GM19324 (cell line): ENCODE measurements around the gene PLD2.
"Not testable (repeated sequence)": the region's sequence is repeated elsewhere in the genome, so short reads cannot be mapped to it uniquely, and the experiment has no call there.

Experiments used
- ATAC-seq: cut with Tn5 transposase; IDR thresholded peaks from one replicate; pipeline ENCODE4 v1.9.1; 2021; ENCODE audit warnings: mild to moderate bottlenecking, moderate library complexity; ENCODE audit not compliant: unreplicated experiment, low FRiP score

The PLD2 gene

DNA sequence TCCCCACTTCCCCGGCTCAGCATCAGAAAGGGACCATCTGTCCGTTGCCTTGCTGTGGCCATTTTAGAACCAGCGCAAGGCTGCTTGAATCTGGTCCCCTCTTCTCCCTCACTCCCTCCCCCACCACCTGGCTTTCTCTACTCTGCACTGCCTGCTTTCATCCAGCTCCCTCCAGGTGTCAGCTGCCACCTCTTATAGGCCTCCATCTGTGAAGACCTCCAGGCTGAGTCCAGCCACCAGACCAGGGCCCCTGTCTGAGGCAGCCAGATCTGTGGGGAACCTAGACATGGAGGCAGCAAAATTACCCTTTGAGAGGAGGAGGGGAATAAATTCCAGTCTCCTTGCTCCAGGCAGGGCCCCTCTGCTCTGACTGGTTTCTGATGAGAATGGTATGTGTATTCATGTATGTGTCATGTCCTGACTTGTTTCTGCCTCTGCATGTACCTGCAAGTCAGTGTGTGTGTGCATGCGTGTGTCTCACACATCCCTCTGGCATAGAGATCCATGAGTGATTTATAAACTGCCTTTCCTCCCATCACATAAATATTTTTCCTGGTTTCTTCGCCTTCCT is 47.2 kb downstream of the PLD2 start:
- ATAC-seq, result no peak

DNA sequence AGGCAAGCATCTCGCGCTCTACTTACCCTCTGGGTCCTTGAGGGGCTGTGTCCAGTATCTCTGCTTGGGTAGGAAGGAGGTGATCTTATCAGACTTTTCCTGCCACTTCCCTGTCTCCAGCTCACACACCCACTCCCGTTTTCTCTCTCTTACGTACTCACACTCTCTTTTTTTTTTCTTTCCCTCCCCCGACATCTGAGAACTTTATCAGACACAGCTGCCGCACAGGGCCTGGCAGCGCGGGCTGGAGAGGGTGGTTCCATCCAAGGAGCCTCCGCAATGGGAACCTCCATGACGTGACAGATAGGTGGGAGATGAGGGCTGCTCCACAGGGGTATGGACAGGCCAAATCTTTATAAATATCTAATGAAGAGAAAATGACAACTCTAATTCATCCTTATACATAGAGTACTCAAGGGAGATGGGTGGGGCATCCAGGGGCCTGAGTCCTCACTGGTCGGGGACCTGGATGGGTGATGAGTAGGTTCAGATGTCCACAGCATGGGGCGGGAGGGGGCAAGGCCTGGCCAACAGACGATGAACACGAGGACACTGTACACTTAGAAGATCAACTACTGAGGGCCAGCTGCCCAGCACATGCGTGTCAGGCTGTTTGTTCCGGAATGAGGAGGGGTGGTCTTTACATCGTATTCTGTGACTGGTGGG is 49.5 kb downstream of the PLD2 start:
- no peak for ATAC-seq

DNA sequence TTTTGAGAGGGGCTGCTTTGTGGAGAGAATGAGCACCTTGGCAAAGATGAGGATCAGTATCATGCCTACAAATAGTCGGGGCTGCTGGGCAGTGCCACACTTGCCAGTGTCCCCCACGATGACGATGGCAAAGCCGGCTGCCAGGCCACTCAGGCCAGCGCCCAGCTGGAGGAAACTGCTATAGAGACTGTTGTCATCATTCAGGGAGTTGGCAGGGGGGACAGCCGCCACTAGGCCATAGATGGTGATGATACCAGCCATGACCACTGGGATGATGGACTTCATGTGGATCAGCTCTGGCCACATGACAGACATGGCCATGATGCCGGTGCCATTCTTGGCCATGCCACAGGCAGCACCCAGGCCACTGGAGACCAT is 50.0 kb downstream of the PLD2 start:
- ATAC-seq, result no peak

DNA sequence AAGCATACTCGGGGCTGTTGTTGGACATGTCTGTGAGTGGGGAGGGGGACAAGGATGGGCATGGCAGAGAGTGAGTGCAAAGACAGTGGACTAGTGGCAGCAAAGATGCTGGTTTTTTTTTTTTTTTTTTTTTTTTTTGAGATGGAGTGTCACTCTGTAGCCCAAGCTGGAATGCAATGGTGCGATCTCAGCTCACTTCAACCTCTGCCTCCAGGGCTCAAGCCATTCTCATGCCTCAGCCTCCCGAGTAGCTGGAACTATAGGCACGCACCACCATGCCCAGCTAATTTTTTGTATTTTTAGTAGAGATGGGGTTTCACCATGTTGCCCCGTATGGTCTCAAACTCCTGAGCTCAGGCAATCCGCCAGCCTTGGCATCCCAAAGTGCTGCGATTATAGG is 50.4 kb downstream of the PLD2 start:
- not testable (repeated sequence) for ATAC-seq

DNA sequence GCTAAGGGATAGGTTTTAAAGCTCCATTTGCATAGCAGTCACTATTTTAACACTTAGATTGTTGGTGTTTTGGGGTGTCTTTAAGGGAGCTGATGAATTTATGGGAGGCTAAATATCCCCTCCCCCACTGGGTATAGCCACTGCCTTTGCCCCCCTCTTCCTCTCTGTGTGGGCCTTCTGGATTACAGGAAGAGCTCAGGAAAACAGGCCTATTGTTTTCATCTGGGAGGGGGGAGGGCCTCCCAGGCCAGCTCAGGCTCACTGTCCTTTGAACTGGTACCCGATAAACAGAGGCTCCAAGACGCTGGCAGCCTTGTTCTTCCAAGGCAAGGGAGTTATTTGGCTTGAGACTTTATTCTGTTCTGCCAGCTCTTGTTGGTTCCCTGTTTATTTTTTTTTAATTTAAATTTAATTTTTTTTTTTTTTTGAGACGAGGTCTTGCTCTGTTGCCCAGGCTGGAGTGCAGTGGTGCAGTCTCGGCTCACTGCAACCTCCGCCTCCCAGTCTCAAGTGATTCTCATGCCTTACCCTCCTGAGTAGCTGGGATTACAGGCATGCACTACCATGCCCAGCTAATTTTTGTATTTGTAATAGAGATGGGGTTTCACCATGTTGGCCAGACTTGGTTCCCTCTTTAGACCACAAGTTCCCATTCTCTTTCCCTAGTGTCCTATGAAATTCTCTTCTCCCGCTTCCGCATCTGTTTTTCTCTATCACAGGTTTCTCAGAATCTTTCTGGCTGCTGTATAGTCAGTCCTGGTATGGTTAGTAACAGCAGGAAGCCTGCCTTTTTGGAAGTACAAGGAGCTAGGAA is 51.3 kb downstream of the PLD2 start:
- no peak for ATAC-seq

DNA sequence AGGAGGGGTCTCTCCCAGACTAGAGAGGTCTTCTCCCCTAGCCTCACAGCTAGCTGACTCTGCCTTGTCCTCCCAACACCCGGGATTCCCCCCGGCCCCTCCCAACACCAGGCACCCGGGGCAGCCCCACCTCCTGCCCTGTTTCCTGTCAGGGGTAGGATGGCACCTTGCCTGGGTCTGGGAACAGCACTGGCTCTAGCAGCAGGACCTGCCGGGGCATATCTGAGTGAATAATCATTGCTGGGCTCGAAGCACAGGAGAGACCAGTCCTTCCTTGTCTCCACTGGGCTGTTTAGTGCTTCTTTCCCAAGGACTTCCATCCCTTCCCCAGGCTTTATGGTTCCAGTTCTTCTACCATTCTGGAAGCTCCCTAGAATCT is 51.9 kb downstream of the PLD2 start:
- ATAC-seq, result no peak

DNA sequence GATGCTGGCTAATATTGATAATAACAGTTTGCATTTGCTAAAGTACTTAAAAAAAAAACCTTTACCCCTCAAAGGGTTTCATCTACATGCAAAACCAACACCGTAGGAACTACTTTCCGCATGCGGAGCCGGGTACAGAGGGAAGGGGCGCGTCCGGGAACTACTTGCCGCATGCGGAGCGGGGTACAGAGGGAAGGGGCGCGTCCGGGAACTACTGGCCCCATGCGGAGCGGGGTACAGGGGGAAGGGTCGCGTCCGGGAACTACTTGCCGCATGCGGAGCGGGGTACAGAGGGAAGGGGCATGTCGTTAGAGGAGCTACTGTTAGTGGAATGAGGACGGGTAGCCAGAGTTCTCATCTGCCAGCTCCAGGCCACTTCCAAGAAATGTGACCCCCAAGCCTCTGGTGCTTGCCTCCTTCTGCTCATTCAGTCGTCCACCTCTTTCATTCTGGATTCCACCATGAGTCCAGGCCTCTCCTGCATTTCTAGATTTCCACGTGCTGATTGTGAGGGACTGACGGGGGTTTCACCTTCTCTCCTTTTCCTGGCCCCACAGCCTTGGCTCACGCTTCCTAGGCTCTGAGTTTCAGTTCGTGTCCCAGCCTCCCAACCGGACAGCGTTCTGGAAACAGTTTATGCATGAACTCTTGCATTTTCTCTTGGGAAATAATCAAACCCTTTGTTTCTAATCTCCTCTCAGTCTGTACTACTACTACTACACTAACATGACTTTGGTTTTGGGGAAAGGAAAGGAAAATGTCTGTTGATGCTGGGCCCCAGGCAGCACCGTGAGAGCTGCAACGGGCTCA is 53.1 kb downstream of the PLD2 start:
- ATAC-seq, result no peak

DNA sequence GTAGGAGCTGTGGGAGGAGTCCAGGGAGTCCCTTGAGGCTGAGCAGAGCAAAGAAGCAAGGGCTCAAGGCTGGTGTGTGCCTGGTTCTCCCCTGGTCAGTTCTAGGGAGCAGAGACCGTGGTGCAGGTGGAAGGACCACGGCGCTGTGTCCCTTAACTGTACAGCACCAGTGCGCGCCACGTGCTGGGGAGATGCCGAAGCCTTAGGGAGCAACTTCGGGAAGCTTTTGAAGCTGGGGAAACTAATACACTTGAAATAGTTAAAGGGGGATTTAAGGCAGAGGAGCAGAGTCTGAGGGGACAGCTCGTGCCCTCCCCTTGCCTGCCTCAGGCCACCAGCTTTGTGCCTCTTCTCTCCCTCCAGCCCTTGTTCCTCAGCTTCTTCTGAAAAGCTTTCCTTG is 53.7 kb downstream of the PLD2 start:
- no peak for ATAC-seq

DNA sequence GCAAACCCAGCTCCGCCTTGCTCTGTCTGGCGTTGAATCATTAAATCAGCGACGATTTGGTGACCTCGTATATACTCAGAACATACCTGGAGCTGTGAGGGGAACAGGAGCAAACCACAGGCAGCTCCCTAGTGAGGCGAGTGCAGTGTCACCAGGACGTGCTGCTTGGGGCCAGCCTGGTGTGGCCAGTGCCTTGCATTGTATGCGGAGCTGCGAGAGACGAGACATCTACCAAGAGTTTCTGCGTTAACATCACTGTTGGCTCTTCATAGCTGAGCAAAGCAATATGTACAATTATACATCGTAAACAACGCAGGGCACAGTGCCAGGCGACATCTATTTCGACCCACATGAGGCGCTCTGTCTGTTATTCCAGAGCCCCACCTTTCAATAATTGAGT is 54.1 kb downstream of the PLD2 start:
- ATAC-seq, result no peak

DNA sequence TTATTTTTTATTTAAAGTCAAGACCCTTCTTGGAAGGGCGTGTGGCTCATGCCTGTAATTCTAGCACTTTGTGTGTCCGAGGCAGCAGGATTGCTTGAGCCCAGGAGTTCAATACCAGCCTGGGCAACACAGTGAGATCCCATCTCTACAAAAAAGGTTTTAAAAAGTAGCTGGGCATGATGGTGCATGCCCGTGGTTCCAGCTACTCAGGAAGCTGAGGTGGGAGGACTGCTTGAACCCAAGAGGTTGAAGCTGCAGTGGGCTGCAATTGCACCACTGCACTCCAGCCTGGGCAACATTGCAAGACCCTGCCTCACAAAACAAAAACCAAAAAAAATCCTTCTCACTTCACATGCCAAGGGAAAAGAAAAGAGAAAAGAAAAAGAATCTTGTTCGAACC is 55.8 kb downstream of the PLD2 start:
- no peak for ATAC-seq

DNA sequence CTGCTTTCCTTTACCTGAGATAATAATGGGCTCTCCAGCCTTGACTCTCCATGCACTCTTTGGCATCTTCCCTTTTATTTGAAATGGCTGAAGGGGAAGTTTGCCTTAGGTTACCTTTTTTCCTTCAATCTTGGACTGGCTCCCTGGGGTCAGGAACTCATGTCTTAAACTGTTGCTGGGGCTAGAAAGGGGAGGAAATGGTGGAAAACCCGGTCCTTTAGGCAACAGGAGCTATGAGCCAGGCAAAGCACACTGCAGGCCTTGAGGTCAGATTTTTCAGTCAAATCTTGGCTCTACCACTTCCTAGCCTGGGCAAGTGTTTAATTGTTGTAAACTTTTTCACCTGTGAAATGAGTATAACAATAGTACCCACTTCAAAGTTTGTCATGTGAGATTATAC is 56.4 kb downstream of the PLD2 start:
- ATAC-seq, result no peak

DNA sequence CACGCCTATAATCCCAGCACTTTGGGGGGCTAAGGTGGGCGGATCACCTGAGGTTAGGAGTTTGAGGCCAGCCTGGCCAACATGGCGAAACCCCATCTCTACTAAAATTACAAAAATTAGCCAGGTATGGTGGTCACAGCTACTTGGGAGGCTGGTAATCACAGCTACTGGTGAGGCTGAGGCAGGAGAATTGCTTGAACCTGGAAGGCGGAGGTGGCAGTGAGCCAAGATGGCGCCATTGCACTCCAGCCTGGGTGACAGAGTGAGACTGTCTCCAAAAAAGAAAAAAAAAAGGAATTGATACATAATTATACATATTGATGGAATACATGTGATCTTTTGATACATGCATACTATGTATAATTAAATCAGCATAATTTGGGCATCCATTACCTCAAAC is 60.6 kb downstream of the PLD2 start:
- ATAC-seq, result not testable (repeated sequence)

DNA sequence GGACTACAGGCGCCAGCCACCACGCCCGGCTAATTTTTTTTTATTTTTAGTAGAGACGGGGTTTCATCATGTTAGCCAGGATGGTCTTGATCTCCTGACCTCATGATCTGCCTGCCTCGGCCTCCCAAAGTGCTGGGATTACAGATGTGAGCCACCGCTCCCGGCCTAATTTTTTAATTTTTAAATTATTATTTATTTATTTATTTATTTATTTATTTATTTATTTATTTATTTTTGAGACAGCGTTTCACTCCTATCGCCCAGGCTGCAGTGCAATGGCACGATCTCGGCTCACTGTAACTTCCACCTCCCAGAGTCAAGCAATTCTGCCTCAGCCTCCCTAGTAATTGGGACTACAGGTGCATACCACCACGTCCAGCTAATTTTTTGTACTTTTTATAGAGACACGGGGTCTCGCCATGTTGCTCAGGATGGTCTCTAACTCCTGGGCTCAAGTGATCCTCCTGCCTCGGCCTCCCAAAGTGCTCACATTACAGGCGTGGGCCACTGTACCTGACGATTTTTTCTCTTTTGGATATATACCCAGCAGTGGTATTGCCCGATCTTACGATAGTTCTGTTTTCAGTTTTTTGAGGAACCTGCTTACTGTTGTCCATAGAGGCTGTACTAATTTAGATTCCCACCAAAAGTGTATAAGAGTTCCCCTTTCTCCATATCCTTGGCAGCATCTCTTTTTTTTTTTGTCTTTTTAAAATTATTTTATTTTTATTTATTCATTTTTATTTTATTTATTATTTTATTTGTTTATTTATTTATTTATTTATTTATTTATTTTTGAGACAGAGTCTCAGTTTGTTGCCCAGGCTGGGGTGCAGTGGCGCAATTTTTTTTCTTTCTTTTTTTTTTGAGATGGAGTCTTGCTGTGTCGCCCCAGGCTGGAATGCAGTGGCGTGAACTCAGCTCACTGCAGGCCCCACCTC is 62.4 kb downstream of the PLD2 start:
- not testable (repeated sequence) for ATAC-seq

DNA sequence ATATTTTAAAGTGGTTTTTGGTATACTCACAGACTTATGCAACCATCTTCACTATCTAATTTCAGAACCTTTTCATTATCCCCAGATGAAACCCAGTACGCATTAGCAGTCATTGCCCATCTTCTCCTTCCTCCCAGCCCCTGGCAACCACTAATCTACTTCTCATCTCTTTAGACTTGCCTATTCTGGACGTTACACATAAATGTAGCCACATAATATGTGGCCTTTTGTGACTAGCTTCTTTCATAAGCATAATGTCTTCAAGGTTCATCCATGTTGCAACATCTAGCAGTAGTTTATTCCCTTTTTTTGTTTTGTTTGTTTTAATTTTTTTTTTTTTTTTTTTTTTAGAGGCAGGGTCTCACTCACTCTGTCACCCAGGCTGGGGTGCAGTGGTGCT is 63.9 kb downstream of the PLD2 start:
- ATAC-seq, result no peak

DNA sequence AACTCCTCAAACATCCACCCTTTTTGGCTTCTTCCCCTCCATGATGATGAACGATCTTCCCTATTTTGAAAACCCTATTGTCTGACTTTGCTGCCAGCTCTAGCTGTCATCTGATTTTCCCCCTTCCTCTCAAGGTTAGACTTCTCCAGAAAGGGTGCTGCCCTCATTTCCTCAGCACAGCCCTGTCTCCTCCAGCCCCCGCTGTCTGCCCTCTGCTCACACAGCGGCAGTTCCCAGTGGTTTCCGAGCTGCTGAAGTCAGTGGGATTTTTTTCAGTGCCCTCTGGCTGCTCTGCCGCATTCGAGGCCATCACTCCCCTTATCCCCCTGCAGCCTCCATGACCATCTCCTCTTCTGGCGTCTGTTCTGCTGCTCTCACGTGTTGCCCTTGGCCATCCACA is 65.8 kb downstream of the PLD2 start:
- ATAC-seq, result no peak
